Activated CD4-positive, alpha-beta T cell treated with anti-CD3 and anti-CD28 coated beads, Interleukin-2, amount 50 U/mL, for 1 hour (primary cell): Measurements from ENCODE around the gene CIAPIN1.
"Not testable (repeated sequence)": the region's sequence is repeated elsewhere in the genome, so short reads cannot be mapped to it uniquely, and the experiment has no call there.

ENCODE experiments used
- DNase-seq: peaks from one replicate; pipeline ENCODE4 v3.0.0-alpha.2; 2020

Gene CIAPIN1

DNA sequence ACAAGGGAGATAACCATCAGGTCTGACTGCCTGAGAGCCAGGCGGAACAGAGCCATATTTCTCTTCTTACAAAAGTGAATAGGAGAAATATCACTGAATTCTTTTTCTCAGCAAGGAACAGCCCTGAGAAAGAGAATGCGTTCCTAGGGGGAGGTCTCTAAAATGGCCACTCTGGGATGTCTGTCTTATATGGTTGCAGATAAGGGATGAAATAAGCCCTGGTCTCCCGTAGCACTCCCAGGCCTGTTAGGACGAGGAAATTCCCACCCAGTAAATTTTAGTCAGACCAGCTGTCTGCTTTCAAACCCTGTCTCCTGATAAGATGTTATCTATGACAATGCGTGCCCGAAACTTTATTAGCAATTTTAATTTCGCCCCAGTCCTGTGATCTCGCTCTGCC, 7.2 kb downstream of the CIAPIN1 start:
- DNase-seq, result not testable (repeated sequence)

DNA sequence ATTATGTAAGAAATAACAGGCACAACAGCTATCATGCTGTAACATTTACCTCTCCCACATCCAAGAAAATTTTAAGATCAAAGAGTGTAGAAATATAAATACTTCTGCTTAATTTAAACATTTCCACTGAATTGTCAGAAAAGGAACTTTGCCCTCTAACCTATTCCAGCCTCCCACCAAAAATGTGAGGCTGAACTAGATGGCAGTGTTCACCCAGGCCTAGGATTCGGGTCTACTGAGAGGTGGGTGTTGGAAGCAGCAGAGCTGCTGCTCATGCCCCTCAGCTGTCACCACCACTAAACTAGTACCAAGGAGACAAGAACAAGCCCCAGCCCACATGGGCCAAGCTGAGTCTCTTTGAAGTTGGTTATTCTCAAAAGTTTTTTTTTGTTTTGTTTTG, 11.3 kb downstream of the CIAPIN1 start:
- DNase-seq, result no peak

DNA sequence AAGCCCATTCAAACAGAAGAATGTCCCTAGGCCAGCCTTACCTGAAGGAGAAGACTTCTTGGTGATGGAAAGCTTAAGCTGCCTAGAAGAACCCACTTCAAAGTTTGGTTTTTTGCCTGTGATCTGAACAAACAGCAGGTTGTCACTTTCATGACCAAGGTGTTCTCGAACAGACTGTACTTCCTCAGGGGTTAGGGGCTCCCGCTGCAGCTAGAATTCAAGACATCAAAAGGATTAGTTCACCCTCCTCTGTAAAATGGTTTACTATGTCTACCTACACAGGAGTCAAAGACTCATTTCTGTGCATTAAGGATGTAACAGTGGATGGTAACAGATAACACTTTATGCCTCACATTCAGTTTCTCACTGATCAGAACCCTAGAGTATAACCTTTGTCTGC, 13.2 kb downstream of the CIAPIN1 start:
- no peak for DNase-seq

DNA sequence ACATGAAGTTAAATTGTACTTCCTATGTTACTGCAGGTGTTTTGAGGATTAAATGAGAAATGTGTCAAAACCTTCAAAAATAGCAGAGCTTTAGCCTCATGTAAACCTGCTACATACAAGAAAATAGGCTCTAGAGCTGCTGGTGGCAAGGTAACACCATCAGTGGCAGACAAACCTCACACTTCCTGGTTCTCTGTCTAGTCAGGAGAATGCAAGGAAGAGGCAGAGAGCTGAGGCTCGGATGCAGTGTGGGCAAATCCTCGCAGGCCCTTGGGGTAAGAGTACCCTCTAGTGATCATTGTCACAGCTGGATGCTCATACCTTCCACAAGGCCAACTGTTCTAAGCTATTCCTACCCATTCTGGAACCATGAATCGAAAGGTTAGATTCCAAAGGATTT, 14.2 kb downstream of the CIAPIN1 start:
- DNase-seq, result no peak

DNA sequence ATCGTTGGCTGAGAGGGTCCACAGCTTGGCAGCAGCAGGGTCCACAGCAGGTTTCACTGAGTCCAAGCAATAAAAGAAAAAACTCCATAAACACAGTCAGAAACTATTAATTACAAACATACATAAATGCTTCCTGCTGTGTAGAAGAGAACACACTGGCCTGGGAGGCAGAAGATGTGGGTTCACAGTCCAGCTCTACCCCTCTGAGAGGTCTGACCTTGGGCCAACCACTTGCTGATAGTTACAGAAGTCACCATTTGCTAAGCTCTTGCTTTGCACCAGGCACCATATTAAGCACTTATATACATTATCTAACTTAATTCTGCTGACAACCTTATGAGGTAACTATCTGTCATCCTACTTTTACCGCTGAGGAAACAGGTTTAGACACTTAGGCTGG, 14.7 kb downstream of the CIAPIN1 start:
- no peak for DNase-seq

DNA sequence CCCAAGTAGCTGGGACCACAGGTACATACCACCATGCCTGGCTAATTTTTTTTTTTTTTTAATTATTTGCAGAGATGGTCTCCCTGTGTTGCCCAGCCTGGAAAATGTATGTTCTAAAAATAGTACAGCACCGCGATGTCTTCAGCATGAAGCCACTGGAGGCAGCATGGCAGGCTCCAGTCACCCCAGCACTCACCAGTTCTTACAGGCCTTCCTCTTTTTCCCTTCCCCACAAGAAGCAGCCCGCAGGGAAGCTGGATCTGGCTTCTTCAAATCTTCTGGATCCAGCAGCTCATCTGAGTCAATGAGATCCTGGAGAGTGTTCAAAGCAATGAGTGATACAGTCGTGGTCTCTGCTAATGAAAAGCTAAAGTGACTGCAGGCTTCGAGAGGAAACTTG, 16.2 kb downstream of the CIAPIN1 start:
- no peak for DNase-seq

DNA sequence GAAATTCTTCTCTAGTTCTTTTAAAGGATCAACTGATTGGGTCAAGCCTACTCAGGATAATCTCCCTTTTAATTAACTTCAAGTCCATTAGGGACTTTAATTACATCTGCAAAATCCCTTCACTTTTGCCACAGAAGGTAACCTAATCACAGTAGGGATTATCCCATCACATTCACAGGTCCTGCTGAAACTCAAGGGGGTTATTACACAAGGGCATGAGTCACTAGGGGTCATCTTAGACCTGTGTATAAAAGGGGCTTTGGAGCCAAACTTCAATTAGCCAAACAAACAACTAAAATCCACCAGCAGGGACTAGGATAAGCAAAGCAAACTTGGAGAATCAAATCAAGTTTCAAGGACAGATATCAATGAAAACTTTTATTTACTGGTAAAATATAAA, 19.4 kb downstream of the CIAPIN1 start:
- no peak for DNase-seq

DNA sequence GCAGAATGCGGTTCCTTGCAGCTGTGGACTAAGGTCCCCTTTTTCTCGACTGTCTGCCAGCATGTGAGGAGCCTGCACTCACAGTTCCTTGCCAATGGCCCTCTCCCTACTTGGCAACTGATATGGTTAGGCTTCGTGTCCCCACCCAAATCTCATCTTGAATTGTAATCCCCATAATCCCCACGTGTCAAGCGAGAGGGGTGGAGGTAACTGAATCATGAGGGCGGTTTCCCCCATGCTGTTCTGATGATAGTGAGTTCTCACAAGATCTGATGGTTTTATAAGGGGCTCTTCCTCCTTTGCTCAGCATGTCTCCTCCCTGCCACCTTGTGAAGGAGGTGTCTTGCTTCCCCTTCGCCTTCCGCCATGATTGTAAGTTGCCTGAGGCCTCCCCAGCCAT, 19.9 kb downstream of the CIAPIN1 start:
- no peak for DNase-seq

DNA sequence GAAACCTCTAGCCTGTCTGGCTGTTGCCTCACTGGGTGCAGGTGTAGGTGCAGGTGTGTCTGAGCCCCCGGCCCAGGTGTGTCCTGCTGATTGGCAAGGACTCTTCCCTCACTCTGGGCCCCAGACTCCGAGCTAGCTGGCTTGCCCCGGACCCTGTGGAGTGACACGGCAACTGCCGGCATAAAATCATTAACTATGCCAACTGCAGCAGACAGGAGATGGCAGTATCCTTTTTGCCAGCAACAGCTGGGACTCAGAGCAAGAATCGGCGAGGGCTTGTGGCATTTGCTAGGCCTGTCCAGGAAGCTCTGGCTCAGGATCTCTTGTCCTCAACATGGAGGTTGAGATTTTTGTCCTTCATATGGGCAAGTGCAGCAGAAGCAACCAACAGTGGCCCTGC, 20.8 kb downstream of the CIAPIN1 start:
- no peak for DNase-seq

DNA sequence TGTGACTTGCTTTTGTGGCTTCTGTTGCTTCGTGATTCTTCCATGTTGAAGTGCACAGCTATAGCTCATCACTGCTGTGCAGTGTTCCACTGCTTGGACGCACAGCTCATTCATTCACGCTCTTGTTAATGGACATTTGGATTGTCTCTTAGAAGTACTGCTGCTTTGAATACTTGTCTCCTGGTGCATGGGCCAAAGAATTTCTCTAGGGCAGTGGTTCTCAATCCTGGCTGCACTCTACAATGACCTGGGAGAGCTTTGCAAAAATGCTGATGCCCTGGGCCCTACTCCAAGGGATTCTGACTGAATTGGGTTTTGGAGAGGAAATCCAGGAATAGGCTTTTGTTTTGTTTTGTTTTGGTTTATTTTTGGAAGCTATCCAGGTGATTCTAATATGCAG, 22.6 kb downstream of the CIAPIN1 start:
- DNase-seq, result no peak

DNA sequence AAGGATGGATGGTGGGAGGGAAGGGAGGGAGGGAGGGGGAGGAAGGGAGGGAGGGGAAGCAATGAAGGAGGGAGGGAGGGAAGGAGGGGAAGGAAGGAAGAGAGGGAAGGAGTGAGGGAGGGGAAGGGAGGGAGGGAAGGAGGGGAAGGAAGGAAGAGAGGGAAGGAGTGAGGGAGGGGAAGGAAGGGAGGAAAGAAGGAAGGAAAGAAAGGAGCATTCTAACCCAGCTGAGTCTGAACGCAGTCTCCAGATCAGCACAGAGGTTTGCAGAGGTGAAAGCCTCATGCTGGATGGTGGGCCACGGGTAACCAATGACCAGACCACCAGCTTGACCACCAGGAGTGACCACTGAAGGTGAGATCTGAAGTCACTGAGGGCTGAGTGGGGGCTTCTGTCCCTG, 24.0 kb downstream of the CIAPIN1 start:
- no peak for DNase-seq

DNA sequence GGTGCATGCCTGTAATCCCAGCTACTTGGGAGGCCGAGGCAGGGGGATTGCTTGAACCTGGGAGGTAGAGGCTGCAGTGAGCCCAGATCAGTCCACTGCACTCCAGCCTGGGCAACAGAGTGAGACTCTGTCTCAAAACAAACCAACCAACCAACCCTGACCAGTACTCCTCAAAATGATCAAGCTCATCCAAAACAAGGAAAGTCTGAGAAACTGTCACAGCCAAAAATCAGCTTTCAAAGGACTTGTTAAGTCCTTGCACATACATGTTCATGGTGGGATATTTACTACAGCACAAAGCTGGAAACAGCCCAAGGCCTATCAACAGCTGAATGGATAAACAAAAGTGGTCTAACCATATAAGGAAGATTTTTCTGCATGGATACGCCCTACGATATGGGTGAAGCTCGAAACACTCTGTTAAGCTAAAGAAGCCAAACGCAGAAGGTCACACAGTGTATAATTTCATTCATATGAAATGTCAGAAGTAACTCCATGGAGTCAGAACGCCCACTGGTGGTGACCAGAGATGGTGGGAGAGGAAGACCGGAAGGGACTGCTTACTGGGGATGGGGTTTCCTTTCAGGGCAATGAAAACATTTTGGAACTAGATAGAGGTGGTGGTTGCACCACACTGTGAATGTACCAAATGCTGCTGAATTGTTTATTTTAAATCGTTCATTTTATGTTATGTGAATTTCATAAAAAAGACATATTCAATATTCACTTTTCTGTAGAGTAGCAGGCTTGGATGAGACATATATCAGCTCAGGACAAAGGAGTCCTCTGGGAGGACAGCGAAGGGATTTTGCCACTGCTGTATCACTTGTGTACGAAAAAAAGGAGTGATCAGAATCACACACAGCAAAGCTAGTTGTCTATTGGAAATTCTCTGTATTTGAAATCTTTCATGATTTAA, 24.9 kb downstream of the CIAPIN1 start:
- no peak for DNase-seq

DNA sequence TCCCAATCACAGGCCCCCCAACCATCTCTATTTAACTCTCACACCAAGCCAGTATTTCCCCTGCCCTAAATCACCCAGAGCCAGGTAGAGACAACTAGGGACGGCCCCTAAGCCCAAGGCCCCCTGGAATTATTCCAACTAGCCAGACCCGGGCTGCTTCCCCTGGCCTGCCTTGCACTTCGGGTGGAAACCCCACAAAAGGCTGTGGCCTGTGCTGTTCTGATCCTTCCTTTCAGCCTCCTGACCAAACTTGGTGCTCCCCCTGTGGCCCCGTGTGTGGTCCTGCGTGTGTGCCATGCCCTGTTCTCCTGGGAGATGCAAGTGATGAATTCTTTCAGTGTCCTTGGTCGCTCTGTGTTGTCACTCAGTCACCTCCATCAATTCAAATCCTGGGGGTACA, 27.7 kb downstream of the CIAPIN1 start:
- DNase-seq, result no peak

DNA sequence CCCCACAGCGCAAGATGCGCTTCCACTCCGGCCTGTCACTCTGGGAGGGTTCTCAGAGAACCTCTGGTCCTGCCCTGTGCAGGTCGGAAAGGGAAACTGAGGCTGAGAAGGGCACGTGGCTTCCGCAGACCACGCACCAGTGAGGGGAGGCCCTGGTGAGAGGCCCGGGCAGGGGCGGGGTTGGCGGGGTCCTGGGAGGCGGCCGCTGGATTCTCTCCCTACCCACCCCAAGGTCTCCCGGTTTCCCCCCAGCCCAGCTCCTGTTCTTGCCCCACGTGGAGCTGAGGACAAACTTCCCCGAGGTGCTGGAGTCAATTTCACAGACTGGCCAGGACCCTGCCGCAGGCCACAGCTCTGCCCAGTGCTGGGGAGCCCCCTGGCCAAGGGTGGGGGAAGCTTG, 31.1 kb downstream of the CIAPIN1 start:
- DNase-seq, result no peak

DNA sequence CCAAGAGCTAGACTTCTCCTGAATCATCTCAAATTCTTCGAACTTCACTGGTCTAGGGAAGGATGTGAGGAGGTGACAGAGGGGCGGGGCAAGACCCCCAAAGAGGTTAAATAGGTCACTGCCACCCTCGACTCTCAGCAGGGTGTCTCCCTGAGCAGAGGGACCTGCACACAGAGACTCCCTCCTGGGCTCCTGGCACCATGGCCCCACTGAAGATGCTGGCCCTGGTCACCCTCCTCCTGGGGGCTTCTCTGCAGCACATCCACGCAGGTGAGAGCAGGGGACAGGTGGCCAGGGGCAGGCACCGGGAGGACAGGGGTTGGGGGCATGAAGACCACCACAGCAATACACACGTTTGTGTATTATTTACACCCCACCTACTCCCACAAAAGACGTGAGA, 33.5 kb downstream of the CIAPIN1 start:
- DNase-seq, result no peak

DNA sequence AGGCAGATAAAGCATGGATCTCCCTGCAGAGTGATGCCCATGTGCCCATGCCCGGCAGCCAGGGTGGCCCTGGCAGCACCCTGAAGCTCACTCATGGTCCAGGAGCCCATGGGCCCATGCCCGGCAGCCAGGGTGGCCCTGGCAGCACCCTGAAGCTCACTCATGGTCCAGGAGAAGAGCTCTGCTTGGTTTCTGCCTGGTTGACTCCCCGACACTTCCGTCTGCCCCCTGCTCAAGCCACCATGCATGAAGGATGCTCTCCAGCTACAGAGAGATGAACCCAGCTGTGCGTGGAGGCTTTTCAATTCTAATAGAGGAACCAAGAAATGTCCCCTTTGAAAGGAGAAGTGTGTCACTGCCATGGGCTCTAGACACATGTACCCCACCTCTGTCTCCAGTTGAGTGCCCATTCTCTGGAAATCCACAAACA, 33.9 kb downstream of the CIAPIN1 start:
- DNase-seq, result no peak

DNA sequence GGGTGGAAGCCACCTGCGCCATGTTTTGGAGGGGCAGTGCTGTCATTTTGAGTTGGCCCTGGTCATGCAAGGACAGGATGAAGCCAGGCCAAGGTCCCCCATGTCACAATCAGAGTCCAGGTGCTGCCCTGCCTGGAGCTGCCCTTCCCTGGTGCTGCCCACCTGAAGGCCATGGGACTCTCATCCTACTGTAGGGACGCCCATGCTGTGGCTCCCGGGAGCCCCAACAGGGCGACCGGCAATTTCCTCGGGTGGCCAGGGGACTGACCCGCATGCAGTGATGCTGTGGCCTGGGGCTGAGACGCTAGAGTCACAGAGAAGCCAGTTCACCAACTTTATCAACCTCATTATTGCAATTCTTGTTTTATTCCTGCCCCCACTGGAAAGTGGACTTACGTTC, 34.6 kb downstream of the CIAPIN1 start:
- DNase-seq, result no peak

DNA sequence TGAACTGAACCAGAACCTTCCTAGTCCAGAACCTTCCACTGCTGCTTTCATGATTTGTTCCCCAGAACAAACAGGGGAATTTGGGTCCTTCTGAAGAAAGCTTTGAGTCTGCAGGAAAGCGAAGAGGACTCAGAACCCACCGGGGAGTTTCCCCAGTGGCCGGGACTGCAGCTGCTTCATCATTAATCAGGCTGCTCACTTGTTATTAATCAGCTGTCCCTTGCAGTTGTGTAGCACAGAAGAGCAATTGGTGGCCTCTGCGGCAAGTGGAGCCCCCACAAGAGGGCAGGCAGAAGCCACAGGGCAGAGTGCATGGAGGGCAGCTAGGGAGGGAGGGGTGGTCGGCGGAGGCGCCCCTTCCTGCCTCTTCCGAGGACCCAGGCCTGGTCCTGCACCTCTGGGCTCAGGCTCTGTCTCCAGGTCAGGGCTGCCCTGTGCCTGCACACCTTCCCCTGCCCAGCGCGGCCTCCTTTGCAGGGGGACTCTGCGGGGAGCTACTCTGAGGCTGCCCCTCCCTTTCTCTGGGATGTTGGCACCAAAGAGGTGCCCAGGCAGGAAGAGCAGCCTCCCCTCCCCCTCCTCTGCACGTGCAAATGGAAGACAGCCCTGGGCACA, 35.7 kb downstream of the CIAPIN1 start:
- no peak for DNase-seq

DNA sequence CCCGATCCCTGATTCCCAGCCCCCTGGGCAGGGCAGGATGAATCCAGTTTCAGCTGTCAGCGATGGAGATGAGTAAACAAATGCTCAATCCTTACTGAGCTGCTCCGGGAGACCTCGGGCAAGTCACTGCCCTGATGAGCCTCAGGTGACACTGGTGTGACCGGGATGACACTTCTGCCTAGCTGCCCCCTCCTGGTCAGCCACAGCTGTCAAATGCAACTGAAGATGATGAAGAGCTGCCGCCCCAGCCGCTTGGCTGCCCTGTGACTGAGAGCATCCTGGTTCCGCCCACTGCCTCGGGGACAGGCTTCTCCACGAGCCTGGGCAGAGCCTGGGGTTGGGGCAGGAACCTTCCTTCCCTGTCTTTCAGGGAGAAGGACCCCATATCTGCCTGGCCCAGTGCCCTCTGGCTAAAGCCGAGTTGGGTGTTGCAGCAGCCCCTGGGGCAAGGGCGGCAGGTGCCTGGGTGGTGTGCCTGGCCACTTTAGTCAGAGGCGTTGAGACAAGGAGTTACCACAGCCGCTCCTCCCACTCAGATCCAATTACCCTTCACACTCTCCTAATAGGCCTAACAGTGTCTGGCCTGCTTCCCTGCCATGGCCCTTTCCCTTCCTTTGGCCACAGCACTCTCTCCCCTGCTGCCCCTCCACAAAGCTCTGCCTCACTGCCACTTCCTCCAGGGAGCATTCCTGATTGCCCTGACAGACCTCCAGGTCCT, 37.2 kb downstream of the CIAPIN1 start:
- DNase-seq, result no peak

DNA sequence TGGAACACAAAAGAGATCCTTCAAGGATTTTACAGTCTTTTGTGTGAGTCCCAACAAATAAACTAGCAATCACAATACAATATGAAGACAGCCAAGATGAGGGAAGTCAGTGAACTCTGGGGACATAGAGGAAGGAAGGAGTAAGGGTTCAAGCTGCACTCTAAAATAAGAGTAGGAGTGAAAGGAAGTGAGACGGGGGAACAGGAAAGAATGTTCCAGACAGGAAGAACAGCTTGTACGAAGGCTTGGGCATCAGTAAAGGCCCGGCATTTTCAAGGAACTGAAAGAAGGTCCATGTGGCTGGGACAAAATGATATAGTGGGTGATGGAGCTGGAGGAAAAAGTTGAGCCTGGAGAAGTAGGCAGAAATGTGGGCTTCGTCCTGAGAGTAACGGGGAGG, 38.1 kb downstream of the CIAPIN1 start:
- DNase-seq, result no peak

DNA sequence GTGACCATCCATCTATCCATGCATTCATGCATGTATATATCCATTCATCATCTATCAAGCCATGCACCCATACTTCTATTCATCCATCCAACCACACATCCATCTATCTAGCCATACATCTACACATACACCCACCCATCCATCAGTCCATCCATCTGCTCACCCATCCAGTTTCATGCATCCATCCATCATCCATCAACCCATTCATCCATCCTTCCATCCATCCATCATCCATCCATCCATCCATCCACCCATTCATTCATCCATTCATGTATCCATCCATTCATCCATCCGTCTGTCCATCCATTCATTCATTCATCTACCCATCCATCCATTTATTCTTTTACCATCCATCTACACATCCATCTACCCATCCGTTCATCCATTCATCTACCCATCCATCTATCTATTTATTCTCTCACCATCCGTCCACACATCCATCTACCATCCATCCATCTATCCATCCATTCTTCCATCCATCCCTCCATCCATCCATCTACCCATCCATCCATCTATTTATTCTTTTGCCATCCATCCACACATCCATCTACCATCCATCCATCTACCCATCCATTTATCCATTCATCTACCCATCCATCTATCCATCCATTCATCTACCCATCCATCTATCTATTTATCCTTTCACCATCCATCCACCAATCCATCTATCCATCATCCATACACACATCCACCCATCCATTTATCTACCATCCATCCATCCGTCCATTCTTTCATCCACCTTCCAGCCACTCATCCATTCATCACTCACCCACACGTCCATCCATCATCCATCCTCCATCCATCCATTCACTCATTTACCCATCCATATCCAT, 39.4 kb downstream of the CIAPIN1 start:
- DNase-seq, result no peak

DNA sequence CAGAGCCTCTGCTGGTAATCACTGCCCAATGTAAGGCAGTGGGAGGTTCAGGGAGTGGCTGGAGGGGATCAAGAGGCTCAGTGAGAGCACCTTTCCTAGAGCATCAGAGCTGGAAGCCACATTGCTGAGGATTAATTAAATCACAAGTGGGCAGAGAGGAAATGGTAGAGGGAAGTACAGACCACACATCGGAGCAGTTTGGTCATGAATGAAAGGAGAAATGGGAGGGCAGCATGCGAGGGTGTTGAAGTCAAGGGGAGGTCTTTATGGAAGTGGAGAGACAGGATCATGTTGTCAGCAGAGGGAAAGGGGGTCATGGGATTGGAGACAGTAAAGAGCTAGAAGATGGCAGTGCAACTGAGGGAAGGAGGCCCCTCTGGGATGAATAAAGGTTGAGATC, 40.3 kb downstream of the CIAPIN1 start:
- no peak for DNase-seq

DNA sequence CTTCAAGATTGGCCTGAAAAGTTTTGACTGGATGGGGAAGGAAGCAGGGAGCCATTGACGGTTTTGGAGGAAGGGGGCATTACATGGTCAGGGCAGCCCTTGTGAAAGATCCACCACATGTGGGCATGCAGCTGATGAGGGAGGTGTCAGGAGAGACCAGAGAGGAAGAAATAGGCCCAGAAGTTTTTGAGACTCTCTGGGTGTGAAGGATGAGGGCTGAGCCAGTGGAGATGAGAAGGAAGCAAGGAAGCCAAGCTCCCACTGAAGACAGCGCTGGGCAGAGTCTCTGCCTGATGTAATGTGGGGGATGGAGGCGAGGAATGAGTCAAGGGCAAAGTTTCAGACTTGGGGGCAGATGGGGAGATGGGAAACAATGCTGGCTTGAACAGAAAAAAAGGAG, 42.1 kb downstream of the CIAPIN1 start:
- DNase-seq, result no peak
